HepG2 (cell line): Measurements from ENCODE around the gene CTBP1. TPM values are rescaled to one million over a fixed set of nuclear protein-coding genes. Genes with fewer than 3 reads are reported as not detected.

Experiments used
- CEBPB ChIP-seq: IDR thresholded peaks from 2 replicates; pipeline ENCODE4 v1.6.1; 2011; ENCODE audit warnings: low read depth, low read length, improper control_type of control experiment, borderline replicate concordance
- GPBP1L1 ChIP-seq: sonication (generic); formaldehyde crosslinking; IDR thresholded peaks from 2 replicates; pipeline ENCODE4 v1.5.0; 2020; ENCODE audit warnings: mild to moderate bottlenecking, missing genetic modification reagents
- KDM5B ChIP-seq: sonication (generic); formaldehyde crosslinking; IDR thresholded peaks from 2 replicates; pipeline ENCODE4 v1.4.0; 2020; ENCODE audit warnings: missing genetic modification reagents, mild to moderate bottlenecking, borderline replicate concordance
- KLF6 ChIP-seq: IDR thresholded peaks from 2 replicates; pipeline ENCODE4 v1.8.0; 2016; ENCODE audit warnings: missing biosample characterization, missing genetic modification reagents
- PPARG ChIP-seq: conservative IDR thresholded peaks from 2 replicates; pipeline ENCODE4 v1.6.1; 2016; ENCODE audit warnings: missing biosample characterization, missing genetic modification reagents
- PRMT3 ChIP-seq: sonication (generic); formaldehyde crosslinking; IDR thresholded peaks from 2 replicates; pipeline ENCODE4 v1.8.1; 2022; ENCODE audit warnings: low read depth, mild to moderate bottlenecking, moderate library complexity, missing genetic modification reagents, borderline replicate concordance
- RBM39 ChIP-seq: fragments of 200-400 bp; formaldehyde crosslinking; IDR thresholded peaks from one replicate; pipeline ENCODE4 v1.6.1; 2018; ENCODE audit warnings: antibody characterized with exemption, mild to moderate bottlenecking, low read depth, low read length; ENCODE audit not compliant: poor library complexity, severe bottlenecking
- RFXANK ChIP-seq: IDR thresholded peaks from 2 replicates; pipeline ENCODE4 v1.6.1; 2016
- YEATS4 ChIP-seq: sonication (generic); formaldehyde crosslinking; IDR thresholded peaks from 2 replicates; pipeline ENCODE4 v1.4.0; 2020; ENCODE audit warnings: missing genetic modification reagents, borderline replicate concordance
- ZBTB21 ChIP-seq: sonication (generic); formaldehyde crosslinking; IDR thresholded peaks from 2 replicates; pipeline ENCODE4 v1.4.0; 2020; ENCODE audit warnings: missing genetic modification reagents
- ZBTB46 ChIP-seq: sonication (generic); formaldehyde crosslinking; IDR thresholded peaks from 2 replicates; pipeline ENCODE4 v1.4.0; 2020; ENCODE audit warnings: mild to moderate bottlenecking, missing genetic modification reagents, borderline replicate concordance
- ZNF430 ChIP-seq: sonication (generic); formaldehyde crosslinking; IDR thresholded peaks from 2 replicates; pipeline ENCODE4 v1.9.0; 2021; ENCODE audit warnings: mild to moderate bottlenecking, missing genetic modification reagents
- ZNF513 ChIP-seq: sonication (generic); formaldehyde crosslinking; conservative IDR thresholded peaks from 2 replicates; pipeline ENCODE4 v1.5.0; 2020; ENCODE audit warnings: missing genetic modification reagents
- ZZZ3 ChIP-seq: sonication (generic); formaldehyde crosslinking; IDR thresholded peaks from 2 replicates; pipeline ENCODE4 v1.4.0; 2020; ENCODE audit warnings: missing genetic modification reagents, mild to moderate bottlenecking, borderline replicate concordance
- polyA plus RNA-seq, 8 experiments: library from polyadenylated mRNA; depleted of rRNA in 3 of 8; stranded (reverse) in 7 of 8; unstranded in 1 of 8; fragments of >200 nt; fragmentation: Illumina TruSeq in 4 of 8; extraction: Trizol in 4 of 8; gene quantifications; 2 replicates each; pipeline versions ENCODE4 v1.2.1 to v1.2.3, GENCODE V29; 2011 to 2016; ENCODE audit warnings: low read depth in 4 of 8, missing spikeins in 1 of 8, mixed read lengths in 1 of 8; ENCODE audit not compliant: insufficient read depth in 1 of 8
- total RNA-seq, 5 experiments: library from RNA; depleted of rRNA; stranded (reverse); fragments of >200 nt; fragmentation: Illumina TruSeq; extraction: Trizol; gene quantifications; 2 replicates each; pipeline ENCODE4 v1.2.3, GENCODE V29; 2016; ENCODE audit warnings: low read depth in 1 of 5
- TF ChIP-seq, protein P1 (sequence below): sonication (generic); formaldehyde crosslinking; IDR thresholded peaks from 2 replicates; pipeline ENCODE4 v1.4.0; 2020; ENCODE audit warnings: mild to moderate bottlenecking, missing genetic modification reagents
- TF ChIP-seq, protein P2 (sequence below): sonication (generic); formaldehyde crosslinking; IDR thresholded peaks from 2 replicates; pipeline ENCODE4 v1.4.0; 2020; ENCODE audit warnings: missing genetic modification reagents
- TF ChIP-seq, protein P3 (sequence below): sonication (generic); formaldehyde crosslinking; IDR thresholded peaks from 2 replicates; pipeline ENCODE4 v1.4.0; 2020; ENCODE audit warnings: missing genetic modification reagents, mild to moderate bottlenecking, borderline replicate concordance

Gene CTBP1
- total and polyA plus RNA-seq, 2 of the 13 experiments (the other 11 are each of a cell fraction or from before 2014, with no cell fraction given), result 78.5 to 112 TPM

DNA sequence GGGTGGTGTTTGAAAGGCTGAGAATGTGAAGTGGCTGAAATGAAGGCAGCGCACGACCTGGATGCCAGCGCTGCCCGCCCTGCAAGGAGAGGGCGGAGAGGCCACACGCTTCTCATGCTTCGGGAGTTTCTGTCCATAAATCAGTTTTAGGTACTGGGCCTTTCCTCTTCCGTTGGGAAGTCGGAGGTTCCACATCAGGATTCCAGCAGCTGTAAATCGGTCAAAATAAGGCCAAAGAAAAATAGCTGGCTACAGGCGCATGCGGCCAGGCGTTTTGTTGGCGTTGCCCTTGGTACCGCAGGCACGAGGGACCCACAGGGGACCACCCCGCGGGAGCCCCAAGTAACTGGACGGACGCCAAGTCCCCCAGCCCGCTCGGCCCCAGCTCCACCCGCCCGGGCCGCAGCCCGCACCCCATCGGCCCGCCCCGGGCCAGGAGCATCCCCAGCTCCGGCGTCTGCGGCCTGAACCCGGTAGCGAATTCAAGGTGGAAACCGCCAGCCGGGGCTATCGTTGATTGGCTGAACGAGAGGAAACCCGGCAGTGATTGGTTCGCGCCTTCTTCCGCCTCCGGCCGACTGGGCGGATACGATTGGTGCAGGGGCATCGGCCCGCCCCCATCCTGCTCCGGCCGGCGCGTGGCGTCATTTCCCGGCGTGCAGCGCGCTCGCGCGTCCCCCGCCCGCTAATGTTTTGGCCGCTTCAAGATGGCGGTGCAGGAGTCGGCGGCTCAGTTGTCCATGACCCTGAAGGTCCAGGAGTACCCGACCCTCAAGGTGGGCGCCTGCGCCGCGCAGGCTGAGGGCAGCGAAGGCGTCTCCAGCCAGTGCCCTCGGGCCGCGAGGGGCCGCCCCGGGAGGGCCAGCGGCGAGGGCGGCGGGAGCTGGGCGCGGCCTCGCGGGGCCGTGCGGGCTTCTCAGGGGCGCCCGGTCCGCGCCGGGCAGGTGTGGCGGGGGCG lies 40.6 kb upstream of the CTBP1 start, which contains the start of gene MAEA (continued):
- TF ChIP-seq ZBTB46 (CRISPR knock-in tag), result no peak
- TF ChIP-seq ZZZ3 (CRISPR knock-in tag), result no peak
- TF ChIP-seq KDM5B, result no peak; the same call in 1 of the 2 replicates
- TF ChIP-seq ZNF513 (CRISPR knock-in tag), result no peak
- TF ChIP-seq RFXANK, result 0 out of 2 replicates have a peak, but pooled peaks have one; percentile 44
- no peak for TF ChIP-seq PPARG (CRISPR knock-in tag)
- no peak for TF ChIP-seq GPBP1L1 (CRISPR knock-in tag)
- TF ChIP-seq, protein P1, sequence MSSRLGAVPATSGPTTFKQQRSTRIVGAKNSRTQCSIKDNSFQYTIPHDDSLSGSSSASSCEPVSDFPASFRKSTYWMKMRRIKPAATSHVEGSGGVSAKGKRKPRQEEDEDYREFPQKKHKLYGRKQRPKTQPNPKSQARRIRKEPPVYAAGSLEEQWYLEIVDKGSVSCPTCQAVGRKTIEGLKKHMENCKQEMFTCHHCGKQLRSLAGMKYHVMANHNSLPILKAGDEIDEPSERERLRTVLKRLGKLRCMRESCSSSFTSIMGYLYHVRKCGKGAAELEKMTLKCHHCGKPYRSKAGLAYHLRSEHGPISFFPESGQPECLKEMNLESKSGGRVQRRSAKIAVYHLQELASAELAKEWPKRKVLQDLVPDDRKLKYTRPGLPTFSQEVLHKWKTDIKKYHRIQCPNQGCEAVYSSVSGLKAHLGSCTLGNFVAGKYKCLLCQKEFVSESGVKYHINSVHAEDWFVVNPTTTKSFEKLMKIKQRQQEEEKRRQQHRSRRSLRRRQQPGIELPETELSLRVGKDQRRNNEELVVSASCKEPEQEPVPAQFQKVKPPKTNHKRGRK (CRISPR knock-in tag), result no peak
- no peak for TF ChIP-seq CEBPB
- TF ChIP-seq, protein P2, sequence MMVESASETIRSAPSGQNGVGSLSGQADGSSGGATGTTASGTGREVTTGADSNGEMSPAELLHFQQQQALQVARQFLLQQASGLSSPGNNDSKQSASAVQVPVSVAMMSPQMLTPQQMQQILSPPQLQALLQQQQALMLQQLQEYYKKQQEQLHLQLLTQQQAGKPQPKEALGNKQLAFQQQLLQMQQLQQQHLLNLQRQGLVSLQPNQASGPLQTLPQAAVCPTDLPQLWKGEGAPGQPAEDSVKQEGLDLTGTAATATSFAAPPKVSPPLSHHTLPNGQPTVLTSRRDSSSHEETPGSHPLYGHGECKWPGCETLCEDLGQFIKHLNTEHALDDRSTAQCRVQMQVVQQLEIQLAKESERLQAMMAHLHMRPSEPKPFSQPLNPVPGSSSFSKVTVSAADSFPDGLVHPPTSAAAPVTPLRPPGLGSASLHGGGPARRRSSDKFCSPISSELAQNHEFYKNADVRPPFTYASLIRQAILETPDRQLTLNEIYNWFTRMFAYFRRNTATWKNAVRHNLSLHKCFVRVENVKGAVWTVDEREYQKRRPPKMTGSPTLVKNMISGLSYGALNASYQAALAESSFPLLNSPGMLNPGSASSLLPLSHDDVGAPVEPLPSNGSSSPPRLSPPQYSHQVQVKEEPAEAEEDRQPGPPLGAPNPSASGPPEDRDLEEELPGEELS (CRISPR knock-in tag), result no peak
- TF ChIP-seq YEATS4 (CRISPR knock-in tag), result peak; percentile 61; the same call in 1 of the 2 replicates
- peak; percentile 81 for TF ChIP-seq RBM39
- TF ChIP-seq KLF6 (CRISPR knock-in tag), result 0 out of 2 replicates have a peak, but pooled peaks have one; percentile 54
- TF ChIP-seq, protein P3, sequence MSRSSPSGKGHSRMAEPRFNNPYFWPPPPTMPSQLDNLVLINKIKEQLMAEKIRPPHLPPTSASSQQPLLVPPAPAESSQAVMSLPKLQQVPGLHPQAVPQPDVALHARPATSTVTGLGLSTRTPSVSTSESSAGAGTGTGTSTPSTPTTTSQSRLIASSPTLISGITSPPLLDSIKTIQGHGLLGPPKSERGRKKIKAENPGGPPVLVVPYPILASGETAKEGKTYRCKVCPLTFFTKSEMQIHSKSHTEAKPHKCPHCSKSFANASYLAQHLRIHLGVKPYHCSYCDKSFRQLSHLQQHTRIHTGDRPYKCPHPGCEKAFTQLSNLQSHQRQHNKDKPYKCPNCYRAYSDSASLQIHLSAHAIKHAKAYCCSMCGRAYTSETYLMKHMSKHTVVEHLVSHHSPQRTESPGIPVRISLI, result no peak; the same call in 1 of the 2 replicates
- TF ChIP-seq ZBTB21 (CRISPR knock-in tag), result no peak
- peak; percentile 78; the same call in 1 of the 2 replicates for TF ChIP-seq ZNF430 (CRISPR knock-in tag)
- TF ChIP-seq PRMT3, result 0 out of 2 replicates have a peak, but pooled peaks have one; percentile 44
